ENCODE data around the gene MEF2B. TPM values are rescaled to one million over a fixed set of nuclear protein-coding genes. Genes with fewer than 3 reads are reported as not detected.
A peak's percentile ranks its signal among the peaks of the same experiment; 100 is the strongest.
"Not testable (repeated sequence)": the region's sequence is repeated elsewhere in the genome, so short reads cannot be mapped to it uniquely, and the experiment has no call there.

The MEF2B gene
- total RNA-seq, 1 donor from 2014 or later, result 0.49 TPM

GRCh38 chr19:19179548-19180441 lies 9.7 kb upstream of the MEF2B start:
- intact Hi-C loops (cut with micrococcal nuclease), result no loop called here
- DNase-seq, result no peak
- no peak overlapping the region for H3K4me3 ChIP-seq
- H3K9me3 ChIP-seq (replicated peaks), result peaks cover 5% of the 10 kb centered on the region
- TF ChIP-seq CTCF (IDR thresholded peaks at IDR 0.05; ENCODE audit: borderline replicate concordance), result no peak
- H3K27me3 ChIP-seq (ENCODE audit: low read depth), result no peaks in the 10 kb centered on the region
- H3K36me3 ChIP-seq, result peaks cover 53% of the 10 kb centered on the region
- H3K4me1 ChIP-seq, result no peaks in the 10 kb centered on the region
- no peak overlapping the region for H3K27ac ChIP-seq (replicated peaks)

- peaks cover 45% of the 10 kb centered on the region for H3K36me3 ChIP-seq
- TF ChIP-seq CTCF (IDR thresholded peaks at IDR 0.05; ENCODE audit: borderline replicate concordance), result no peak
- intact Hi-C loops (cut with micrococcal nuclease), result no loop called here
- no peaks in the 10 kb centered on the region for H3K4me1 ChIP-seq
- H3K27ac ChIP-seq (replicated peaks), result no peak overlapping the region
- DNase-seq, result no peak
- H3K27me3 ChIP-seq (ENCODE audit: low read depth), result no peaks in the 10 kb centered on the region
- peaks cover 5% of the 10 kb centered on the region for H3K9me3 ChIP-seq (replicated peaks)
- H3K4me3 ChIP-seq, result no peak overlapping the region
These were observed 6.9 kb upstream of the MEF2B start for GRCh38 chr19:19176950-19177349.

GRCh38 chr19:19173243-19173642 lies 3.2 kb upstream of the MEF2B start:
- Histone ChIP-seq H3K36me3 (peaks cover 16% of the 10 kb centered on the region), H3K4me1 (peaks cover 12% of the 10 kb centered on the region)
- H3K9me3 ChIP-seq (replicated peaks); H3K27me3 ChIP-seq (ENCODE audit: low read depth); DNase-seq; intact Hi-C loops (cut with micrococcal nuclease); H3K27ac ChIP-seq (replicated peaks); H3K4me3 ChIP-seq: not testable (repeated sequence)

GRCh38 chr19:19171821-19172532 lies 1.9 kb upstream of the MEF2B start:
- H3K27ac ChIP-seq (replicated peaks), result no peak overlapping the region
- H3K9me3 ChIP-seq (replicated peaks), result no peaks in the 10 kb centered on the region
- H3K27me3 ChIP-seq (ENCODE audit: low read depth), result no peaks in the 10 kb centered on the region
- peaks cover 12% of the 10 kb centered on the region for H3K4me1 ChIP-seq
- H3K36me3 ChIP-seq, result peaks cover 9% of the 10 kb centered on the region
- H3K4me3 ChIP-seq, result no peak overlapping the region
- DNase-seq, result no peak
- TF ChIP-seq CTCF (IDR thresholded peaks at IDR 0.05; ENCODE audit: borderline replicate concordance), result no peak
- intact Hi-C loops (cut with micrococcal nuclease), result no loop called here

GRCh38 chr19:19170873-19171672 lies 1.0 kb upstream of the MEF2B start:
- Histone ChIP-seq H3K9me3 (replicated peaks) (no peaks in the 10 kb centered on the region), H3K36me3 (no peaks in the 10 kb centered on the region), H3K4me3 (no peak overlapping the region), H3K27me3 (ENCODE audit: low read depth) (no peaks in the 10 kb centered on the region), H3K27ac (replicated peaks) (peak overlapping the region; percentile 16), H3K4me1 (peaks cover 12% of the 10 kb centered on the region)
- no peak for DNase-seq
- TF ChIP-seq CTCF (IDR thresholded peaks at IDR 0.05; ENCODE audit: borderline replicate concordance), result no peak
- intact Hi-C loops (cut with micrococcal nuclease), result no loop called here

All from left ventricle myocardium inferior (tissue), 1 donor.